DMS 273 (cell line): Measurements from ENCODE around the gene ERLEC1.

Source experiments
- DNase-seq: peaks from one replicate; lab custom pipeline; 2025; ENCODE audit not compliant: unreplicated experiment; lab: John Stamatoyannopoulos, UW

Gene ERLEC1

DNA sequence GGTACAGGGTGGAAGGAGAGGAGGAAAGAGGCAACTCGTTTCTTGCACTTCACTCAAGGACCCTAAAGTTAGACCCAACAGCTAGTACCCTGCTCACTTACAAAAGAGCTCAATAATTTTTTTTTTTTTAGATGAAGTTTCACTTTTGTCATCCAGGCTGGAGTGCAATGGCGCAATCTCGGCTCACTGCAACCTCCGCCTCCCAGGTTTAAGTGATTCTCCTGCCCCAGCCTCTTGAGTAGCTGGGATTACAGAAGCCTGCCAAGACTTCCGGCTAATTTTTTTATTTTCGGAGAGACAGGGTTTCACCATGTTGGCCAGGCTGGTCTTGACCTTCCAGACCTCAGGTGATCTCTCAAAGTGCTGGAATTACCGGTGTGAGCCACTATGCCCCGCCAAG is 4.2 kb upstream of the ERLEC1 start:
- no peak for DNase-seq

GRCh38 chr2:53784436-53784835 is 2.4 kb upstream of the ERLEC1 start:
- no peak for DNase-seq

DNA sequence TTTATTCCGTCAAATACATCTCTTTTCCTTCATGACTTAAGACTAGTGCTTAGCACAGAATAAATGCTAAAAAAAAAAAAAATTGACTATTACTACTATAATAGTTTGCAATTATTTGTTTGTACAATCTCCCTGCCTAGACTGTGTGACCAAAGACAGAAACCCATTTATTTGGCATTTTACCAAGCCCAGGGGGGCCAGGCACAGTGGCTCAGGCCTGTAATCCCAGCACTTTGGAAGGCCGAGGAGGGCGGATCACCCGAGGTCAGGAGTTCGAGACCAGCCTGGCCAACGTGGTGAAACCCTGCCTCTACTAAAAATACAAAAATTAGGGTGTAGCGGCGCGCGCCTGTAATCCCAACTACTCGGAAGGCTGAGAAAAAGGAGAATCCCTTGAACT is 1.5 kb upstream of the ERLEC1 start:
- DNase-seq, result peak; percentile 28

DNA sequence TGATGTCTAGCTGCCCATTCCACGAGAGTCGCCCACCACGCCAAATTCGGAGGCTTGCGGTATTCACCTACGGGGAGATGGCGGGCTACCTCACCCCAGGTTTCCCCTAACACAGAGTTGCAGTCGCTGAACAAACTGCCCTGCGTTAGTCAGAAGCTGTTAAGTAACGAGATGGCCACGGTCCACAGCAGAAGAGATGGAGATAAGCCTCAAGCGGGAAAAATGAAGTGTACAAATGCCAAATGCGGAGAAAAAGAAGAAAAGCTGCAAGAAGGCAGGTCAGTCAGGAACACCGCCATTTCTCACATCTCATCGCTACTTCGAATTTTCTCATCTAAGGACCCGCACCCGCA is 516 bp upstream of the ERLEC1 start:
- peak; percentile 73 for DNase-seq

GRCh38 chr2:53787614-53788289 is 908 bp downstream of the ERLEC1 start:
- DNase-seq, result peak; percentile 50

- DNase-seq, result no peak
Observed at GRCh38 chr2:53793261-53793660, 6.4 kb downstream of the ERLEC1 start.

DNA sequence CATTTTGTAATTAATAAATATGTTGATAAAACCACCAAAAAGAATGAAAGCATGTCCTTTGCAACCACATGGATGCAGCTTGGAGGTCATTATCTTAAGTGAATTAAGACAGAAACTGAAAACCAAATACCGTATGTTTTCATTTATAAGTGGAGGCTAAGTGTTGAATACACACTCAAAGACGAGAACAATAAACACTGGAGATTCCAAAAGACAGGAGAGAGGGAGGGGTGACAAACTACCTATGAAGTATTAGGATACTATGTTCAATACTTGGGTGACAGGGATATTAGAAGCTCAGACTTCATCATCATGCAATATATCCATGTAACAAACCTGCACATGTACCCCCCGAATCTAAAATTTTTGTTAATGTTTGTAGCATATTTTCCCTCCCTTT is 7.0 kb downstream of the ERLEC1 start:
- no peak for DNase-seq

DNA sequence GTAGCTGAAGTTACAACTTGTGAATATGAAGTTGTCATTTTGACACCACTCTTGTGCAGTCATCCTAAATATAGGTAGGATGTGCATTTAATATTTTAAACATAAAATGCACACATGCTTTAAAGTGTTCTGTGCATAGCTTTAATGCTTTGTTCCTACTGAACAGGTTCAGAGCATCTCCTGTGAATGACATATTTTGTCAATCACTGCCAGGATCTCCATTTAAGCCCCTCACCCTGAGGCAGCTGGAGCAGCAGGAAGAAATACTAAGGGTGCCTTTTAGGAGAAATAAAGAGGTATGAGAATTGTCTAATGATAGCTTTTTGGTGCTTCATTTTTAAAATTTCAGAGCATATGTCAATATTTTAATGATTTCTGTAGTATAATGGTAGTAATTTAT is 14.7 kb downstream of the ERLEC1 start:
- no peak for DNase-seq

GRCh38 chr2:53802617-53803151 is 15.8 kb downstream of the ERLEC1 start:
- DNase-seq, result no peak

GRCh38 chr2:53811601-53812000 is 24.8 kb downstream of the ERLEC1 start:
- DNase-seq, result no peak

GRCh38 chr2:53813151-53813550 is 26.3 kb downstream of the ERLEC1 start:
- DNase-seq, result no peak

GRCh38 chr2:53818854-53819435 is 32.1 kb downstream of the ERLEC1 start:
- no peak for DNase-seq

DNA sequence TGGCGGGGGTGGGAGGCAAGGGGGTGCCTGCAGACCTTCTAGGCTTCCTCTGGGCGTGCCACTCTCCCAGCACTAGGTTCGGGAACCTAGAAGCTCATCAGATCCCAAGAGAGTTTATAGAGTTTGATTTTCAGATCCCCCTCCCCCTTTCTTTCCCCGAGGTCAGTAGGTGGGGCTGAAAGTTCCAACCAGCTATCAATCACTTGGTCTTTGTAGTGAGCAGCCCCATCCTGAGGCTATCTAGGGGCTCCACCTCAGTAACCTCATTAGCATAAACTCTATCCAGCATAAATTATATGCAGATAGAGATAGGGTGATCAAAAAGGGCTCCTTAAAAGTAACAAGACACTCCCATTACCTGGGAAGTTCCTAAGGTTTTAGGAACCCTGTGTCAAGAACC is 32.8 kb downstream of the ERLEC1 start:
- no peak for DNase-seq

GRCh38 chr2:53820048-53820447 is 33.2 kb downstream of the ERLEC1 start:
- no peak for DNase-seq

- no peak for DNase-seq
Observed at GRCh38 chr2:53820711-53821110, 33.9 kb downstream of the ERLEC1 start.

DNA sequence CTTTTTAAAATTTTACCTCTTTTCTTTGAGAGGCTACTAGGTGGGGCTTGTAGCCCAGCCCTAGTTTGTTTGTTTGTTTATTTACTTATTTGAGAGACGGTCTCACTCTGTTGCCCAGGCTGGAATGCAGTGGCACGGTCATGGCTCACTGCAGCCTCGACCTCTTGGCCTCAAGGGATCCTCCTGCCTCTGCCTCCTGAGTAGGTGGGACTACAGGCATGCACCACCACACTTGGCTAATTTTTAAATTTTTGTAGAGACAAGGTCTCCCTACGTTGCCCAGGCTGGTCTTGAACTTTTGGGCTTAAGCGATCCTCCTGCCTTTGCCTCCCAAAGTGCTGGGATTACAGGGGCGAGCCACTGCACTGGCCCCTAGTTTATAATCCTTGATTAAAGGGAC is 35.0 kb downstream of the ERLEC1 start:
- no peak for DNase-seq

- DNase-seq, result peak; percentile 56
Observed at GRCh38 chr2:53823639-53824038, 36.8 kb downstream of the ERLEC1 start.

GRCh38 chr2:53826030-53826410 is 39.2 kb downstream of the ERLEC1 start:
- no peak for DNase-seq

- no peak for DNase-seq
Observed at GRCh38 chr2:53826587-53827397, 39.9 kb downstream of the ERLEC1 start.

GRCh38 chr2:53827398-53828175 is 40.7 kb downstream of the ERLEC1 start:
- peak; percentile 11 for DNase-seq

DNA sequence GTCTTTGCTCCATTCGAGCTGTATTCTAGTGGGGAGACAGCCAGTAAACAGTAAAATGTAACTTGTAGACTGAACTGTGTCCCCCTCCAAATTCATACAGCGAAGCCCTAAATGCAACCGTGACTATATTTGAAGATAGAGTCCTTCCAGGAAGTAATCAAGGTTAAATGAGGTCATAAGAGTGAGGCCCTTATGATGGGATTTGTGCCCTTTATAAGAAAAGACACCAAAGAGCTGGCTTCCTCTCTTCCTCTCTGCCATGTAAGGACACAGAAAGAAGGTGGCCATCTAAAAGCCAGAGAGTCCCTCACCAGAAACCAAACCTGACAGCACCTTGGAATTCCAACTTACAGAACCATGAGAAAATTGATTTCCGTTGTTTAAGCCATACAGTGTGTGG is 41.5 kb downstream of the ERLEC1 start:
- DNase-seq, result no peak
